GM12878 (cell line): ENCODE measurements around the gene ASF1B. TPM values are rescaled to one million over a fixed set of nuclear protein-coding genes. Genes with fewer than 3 reads are reported as not detected.

Experiments
- ATAC-seq: fragments of 200-7000 bp; cut with Tn5 transposase; 3 replicates; pipeline ENCODE4 v1.9.1; 2020; ENCODE audit warnings: mild to moderate bottlenecking, moderate library complexity
- BruUV-seq: library from RNA; stranded (reverse); fragments of 400-500 nt; replicated peaks from 2 replicates; lab custom pipeline; 2021; lab: Mats Ljungman, UMichigan
- CTCF ChIA-PET: fragments of 300-600 bp; sonication (Branson Sonifier 250); formaldehyde crosslinking; extraction: SDS; loops from one replicate; lab custom pipeline; 2021; ENCODE audit warnings: inconsistent platforms; lab: Yijun Ruan, JAX
- POLR2A ChIA-PET: fragments of 350-600 bp; formaldehyde crosslinking; extraction: SDS; loops from one replicate; lab custom pipeline; 2021; ENCODE audit warnings: inconsistent platforms; lab: Charles Lee
- RAD21 ChIA-PET: fragments of 300-600 bp; sonication (Branson Sonifier 250); formaldehyde crosslinking; loops from one replicate; lab custom pipeline; 2023; ENCODE audit warnings: antibody characterized with exemption; ENCODE audit not compliant: unreplicated experiment; lab: Charles Lee
- SMC1A ChIA-PET: fragments of 300-600 bp; sonication (Branson Sonifier 250); formaldehyde crosslinking; loops from one replicate; lab custom pipeline; 2023; ENCODE audit not compliant: unreplicated experiment, uncharacterized antibody; lab: Charles Lee
- DNase-seq: peaks from one replicate; pipeline ENCODE4 v3.0.0-alpha.2; 2011; ENCODE audit warnings: low read depth, low spot score
- FAIRE-seq: peaks from 3 replicates; lab custom pipeline; 2011; peaks lifted over from hg19 to GRCh38; lab: Jason Lieb, UNC
- H2AFZ ChIP-seq: 2 replicates; pipeline ENCODE4 v1.6.0; 2011; ENCODE audit warnings: low read depth, low read length, control low read depth; ENCODE audit not compliant: control insufficient read depth
- H3K27ac ChIP-seq: 2 replicates; pipeline ENCODE4 v1.5.1; 2011; ENCODE audit warnings: control low read depth; ENCODE audit not compliant: control insufficient read depth, insufficient read depth
- H3K27me3 ChIP-seq, 2 experiments: replicated peaks in 1 of 2; 2 replicates each; pipeline versions ENCODE4 v1.6.0 to v1.6.1; 2011; ENCODE audit warnings: low read length in 1 of 2; ENCODE audit not compliant: control insufficient read depth in 2 of 2, insufficient read depth in 2 of 2
- H3K36me3 ChIP-seq, 2 experiments: 2 replicates each; pipeline ENCODE4 v1.5.1; 2011; ENCODE audit warnings: low read length in 1 of 2; ENCODE audit not compliant: control insufficient read depth in 2 of 2, insufficient read depth in 2 of 2
- H3K4me1 ChIP-seq: 2 replicates; pipeline ENCODE4 v1.6.1; 2011; ENCODE audit warnings: mild to moderate bottlenecking, low read length, moderate library complexity, mixed read lengths; ENCODE audit not compliant: control insufficient read depth, insufficient read depth
- H3K4me2 ChIP-seq: 2 replicates; pipeline ENCODE4 v1.6.0; 2011; ENCODE audit warnings: control low read depth; ENCODE audit not compliant: control insufficient read depth, insufficient read depth
- H3K4me3 ChIP-seq: fragments of 200-600 bp; sonication (generic); 2 replicates; pipeline ENCODE4 v1.5.1; 2016
- H3K79me2 ChIP-seq: 2 replicates; pipeline ENCODE4 v1.6.0; 2011; ENCODE audit warnings: low read length; ENCODE audit not compliant: control insufficient read depth, insufficient read depth
- H3K9ac ChIP-seq: 2 replicates; pipeline ENCODE4 v1.8.0; 2011; ENCODE audit warnings: low read length, control low read depth, mixed read lengths; ENCODE audit not compliant: control insufficient read depth, insufficient read depth
- H3K9me3 ChIP-seq: replicated peaks from 3 replicates; pipeline ENCODE4 v1.5.1; 2011; ENCODE audit warnings: mild to moderate bottlenecking, low read length; ENCODE audit not compliant: control insufficient read depth, insufficient read depth
- H4K20me1 ChIP-seq: 2 replicates; pipeline ENCODE4 v1.6.0; 2011; ENCODE audit not compliant: control insufficient read depth, insufficient read depth
- BCLAF1 ChIP-seq: fragments of 450-650 bp; IDR thresholded peaks from 2 replicates; pipeline ENCODE4 v1.6.1; 2017; ENCODE audit warnings: antibody characterized with exemption, mild to moderate bottlenecking, moderate library complexity
- BHLHE40 ChIP-seq, 2 experiments: fragments of 450-650 bp in 1 of 2; IDR thresholded peaks; 2 replicates each; pipeline ENCODE4 v1.6.1; 2011 to 2017; ENCODE audit warnings: low read depth in 2 of 2, borderline replicate concordance in 1 of 2, improper control_type of control experiment in 1 of 2, low read length in 1 of 2, mild to moderate bottlenecking in 1 of 2
- HDAC6 ChIP-seq: fragments of 200-600 bp; sonication (generic); IDR thresholded peaks from one replicate; pipeline ENCODE4 v1.8.0; 2017; ENCODE audit warnings: antibody characterized with exemption; ENCODE audit not compliant: unreplicated experiment
- MTA2 ChIP-seq: fragments of 450-650 bp; IDR thresholded peaks from 2 replicates; pipeline ENCODE4 v1.6.1; 2016; ENCODE audit warnings: low read depth, mild to moderate bottlenecking, moderate library complexity
- NFYB ChIP-seq: IDR thresholded peaks from 2 replicates; pipeline ENCODE4 v1.6.1; 2011; ENCODE audit warnings: low read depth, mild to moderate bottlenecking, low read length, improper control_type of control experiment, moderate library complexity; ENCODE audit not compliant: insufficient read depth
- NR2C2 ChIP-seq: IDR thresholded peaks from 2 replicates; pipeline ENCODE4 v1.6.1; 2011; ENCODE audit warnings: borderline replicate concordance, low read depth; ENCODE audit not compliant: control insufficient read depth, insufficient read length
- NR2F1 ChIP-seq: fragments of 450-650 bp; conservative IDR thresholded peaks from 2 replicates; pipeline ENCODE4 v1.6.1; 2017; ENCODE audit warnings: mild to moderate bottlenecking
- PML ChIP-seq: IDR thresholded peaks from 2 replicates; pipeline ENCODE4 v1.6.1; 2012; ENCODE audit warnings: low read length, inconsistent platforms
- POLR2A ChIP-seq: IDR thresholded peaks from 2 replicates; pipeline ENCODE4 v1.6.1; 2011; ENCODE audit warnings: low read depth, mild to moderate bottlenecking, low read length
- RUNX3 ChIP-seq: IDR thresholded peaks from 2 replicates; pipeline ENCODE4 v1.6.1; 2012; ENCODE audit warnings: low read length, inconsistent platforms
- ZNF24 ChIP-seq: fragments of 450-650 bp; IDR thresholded peaks from 2 replicates; pipeline ENCODE4 v1.6.1; 2017; ENCODE audit warnings: antibody characterized with exemption, mild to moderate bottlenecking
- WGBS: methylation state at CpG from one replicate; pipeline ENCODE4 v1.1.6; 2016; ENCODE audit warnings: low lambda C conversion rate; ENCODE audit not compliant: insufficient replicate concordance, insufficient coverage; ENCODE audit errors: missing lambda C conversion rate; 5-methylcytosine and 5-hydroxymethylcytosine counted together
- in situ Hi-C: fragments of 300-500 bp; cut with MboI; formaldehyde crosslinking; loops from 9 replicates; pipeline ENCODE4 v1.14.3; 2018; ENCODE audit warnings: mixed read lengths
- intact Hi-C: fragments of 100-400 bp; cut with micrococcal nuclease; formaldehyde crosslinking; loops from one replicate; pipeline ENCODE4 v1.14.2; 2022; ENCODE audit not compliant: unreplicated experiment
- polyA plus RNA-seq, 11 experiments: library from polyadenylated mRNA; depleted of rRNA in 4 of 11; unstranded in 6 of 11; stranded (reverse) in 5 of 11; fragments of >200 nt; fragmentation: Nextera tagmentation in 4 of 11; fragmentation: Illumina TruSeq in 1 of 11; extraction: Ambion mirVana in 4 of 11; extraction: Trizol in 1 of 11; gene quantifications; 1 replicate in 1 of 11; 2 replicates in 10 of 11; pipeline versions ENCODE4 v1.2.1 to v1.2.3, GENCODE V29; 2011 to 2016; ENCODE audit warnings: inconsistent platforms in 2 of 11, missing spikeins in 2 of 11, low read depth in 1 of 11
- total RNA-seq, 4 experiments: library from RNA; depleted of rRNA in 3 of 4; stranded (reverse); fragments of >200 nt in 3 of 4; fragmentation: Illumina TruSeq in 1 of 4; extraction: Trizol in 1 of 4; gene quantifications; 2 replicates each; pipeline versions ENCODE4 v1.2.1 to v1.2.3, GENCODE V29; 2013 to 2021
- TF ChIP-seq, protein P1 (sequence below): fragments of 150-350 bp; IDR thresholded peaks from 2 replicates; pipeline ENCODE4 v1.6.1; 2014; ENCODE audit warnings: mild to moderate bottlenecking, low read depth, low read length

The ASF1B gene
- total and polyA plus RNA-seq, 10 of the 15 experiments (the other 5 are each of a cell fraction or from before 2014, with no cell fraction given) = 10.4 to 217 (median 90.2) TPM

DNA sequence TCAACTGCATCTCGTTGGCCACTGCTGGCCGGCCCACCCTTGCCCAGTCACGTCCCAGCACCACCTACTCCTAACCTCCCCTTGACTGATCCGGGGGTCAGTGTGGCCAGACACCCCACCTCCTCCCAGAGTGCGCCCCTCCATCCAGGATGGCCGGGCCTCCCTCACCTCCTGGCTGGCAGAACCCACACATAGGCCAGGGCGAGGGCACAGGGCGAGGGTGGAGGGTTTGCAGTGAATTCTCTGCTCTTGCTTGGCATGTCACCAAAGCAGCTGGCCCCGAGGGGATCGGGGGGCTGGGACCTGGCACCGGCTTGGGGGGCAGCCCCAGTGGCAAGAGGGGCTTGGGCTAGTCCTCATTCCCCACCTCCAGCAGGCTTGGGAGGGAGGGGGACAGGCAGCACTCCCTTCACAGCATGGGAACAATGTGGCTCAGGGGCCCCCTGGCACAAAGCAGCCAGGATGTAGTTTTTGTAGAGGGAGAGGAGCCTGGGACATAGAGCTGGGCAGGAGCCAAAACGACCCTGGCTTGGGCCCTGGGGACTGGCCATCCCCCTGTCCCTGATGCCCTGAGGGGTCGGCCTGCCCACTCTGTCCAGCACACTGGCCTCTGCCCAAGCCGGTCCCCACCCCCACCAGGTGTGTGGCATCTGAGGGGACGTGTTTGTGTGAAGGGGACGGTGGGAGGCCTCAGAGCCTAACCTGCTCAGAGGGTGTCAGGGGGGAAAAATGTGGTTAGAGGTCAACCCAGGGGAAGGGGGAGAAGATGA lies 28.5 kb upstream of the ASF1B start:
- ChIA-PET CTCF (no interaction called here), SMC1A (no interaction called here), RAD21 (no interaction called here), POLR2A (no interaction called here)
- Histone ChIP-seq H3K79me2 (no peaks in the 10 kb centered on the region), H3K4me1 (no peaks in the 10 kb centered on the region), H3K27ac (no peak overlapping the region), H3K36me3 (no peaks in the 10 kb centered on the region), H3K4me2 (no peak overlapping the region), H3K9ac (no peak overlapping the region), H4K20me1 (no peaks in the 10 kb centered on the region; the same call in 1 of the 2 replicates), H2AFZ (no peak overlapping the region), H3K4me3 (no peak overlapping the region), H3K9me3 (no peaks in the 10 kb centered on the region), H3K27me3 (no peaks in the 10 kb centered on the region)
- BruUV-seq = no TSS peak
- in situ Hi-C loops (no loop called here), intact Hi-C loops (no loop called here)
- WGBS = 27% methylated on average over 16 of the region's 16 CpGs
- ATAC-seq (no peak), FAIRE-seq (no peak), DNase-seq (no peak)
- no peak for TF ChIP-seq NFYB
- no peak for TF ChIP-seq BHLHE40 (IDR thresholded peaks at IDR 0.05; ENCODE audit: borderline replicate concordance in 1 of 2, low read depth in 2 of 2, low read length in 1 of 2)
- TF ChIP-seq POLR2A = 0 out of 2 replicates have a peak, but pooled peaks have one; percentile 25

DNA sequence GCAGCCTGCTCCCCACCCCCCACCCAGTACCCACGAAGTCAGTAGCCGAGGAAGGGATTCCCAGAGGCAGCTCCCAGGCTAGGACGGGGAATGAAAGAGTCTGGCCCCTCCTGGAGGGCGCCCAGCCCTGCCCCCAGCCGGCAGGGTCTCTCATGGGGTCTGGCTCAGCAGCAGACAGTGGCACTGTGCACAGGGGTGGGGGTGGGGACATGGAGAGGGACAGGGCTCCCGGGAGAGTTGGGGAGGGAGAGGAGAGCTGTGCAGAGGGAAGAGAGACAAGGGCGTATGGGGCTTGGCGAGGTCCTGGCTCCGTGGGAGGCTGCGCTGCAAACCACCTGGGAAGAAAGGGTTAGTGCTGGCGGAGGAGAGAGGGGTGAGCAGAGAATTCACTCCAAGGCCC lies 27.7 kb upstream of the ASF1B start:
- POLR2A ChIA-PET = no interaction called here
- SMC1A ChIA-PET = no interaction called here
- TF ChIP-seq PML (no peak), MTA2 (no peak), NR2C2 (no peak), BCLAF1 (no peak), HDAC6 (no peak), ZNF24 (no peak), NR2F1 (no peak), RUNX3 (no peak)
- TF ChIP-seq, protein P1, sequence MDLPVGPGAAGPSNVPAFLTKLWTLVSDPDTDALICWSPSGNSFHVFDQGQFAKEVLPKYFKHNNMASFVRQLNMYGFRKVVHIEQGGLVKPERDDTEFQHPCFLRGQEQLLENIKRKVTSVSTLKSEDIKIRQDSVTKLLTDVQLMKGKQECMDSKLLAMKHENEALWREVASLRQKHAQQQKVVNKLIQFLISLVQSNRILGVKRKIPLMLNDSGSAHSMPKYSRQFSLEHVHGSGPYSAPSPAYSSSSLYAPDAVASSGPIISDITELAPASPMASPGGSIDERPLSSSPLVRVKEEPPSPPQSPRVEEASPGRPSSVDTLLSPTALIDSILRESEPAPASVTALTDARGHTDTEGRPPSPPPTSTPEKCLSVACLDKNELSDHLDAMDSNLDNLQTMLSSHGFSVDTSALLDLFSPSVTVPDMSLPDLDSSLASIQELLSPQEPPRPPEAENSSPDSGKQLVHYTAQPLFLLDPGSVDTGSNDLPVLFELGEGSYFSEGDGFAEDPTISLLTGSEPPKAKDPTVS = no peak

More for the DNA sequence above, 27.7 kb upstream of the ASF1B start:
- Histone ChIP-seq H3K4me1 (no peaks in the 10 kb centered on the region), H4K20me1 (no peaks in the 10 kb centered on the region; the same call in 1 of the 2 replicates), H3K9ac (no peak overlapping the region), H3K4me2 (no peak overlapping the region), H3K9me3 (no peaks in the 10 kb centered on the region), H3K27me3 (no peaks in the 10 kb centered on the region), H3K36me3 (no peaks in the 10 kb centered on the region), H3K79me2 (no peaks in the 10 kb centered on the region), H2AFZ (no peak overlapping the region), H3K27ac (no peak overlapping the region), H3K4me3 (no peak overlapping the region)
- DNase-seq (no peak), ATAC-seq (no peak), FAIRE-seq (no peak)
- in situ Hi-C loops = no loop called here
- 61% methylated on average over 11 of the region's 11 CpGs for WGBS
- ChIA-PET RAD21 (no interaction called here), CTCF (no interaction called here)
- intact Hi-C loops = no loop called here
- BruUV-seq = no TSS peak
